Measurements from ENCODE around the gene ARFGEF3.

DNA sequence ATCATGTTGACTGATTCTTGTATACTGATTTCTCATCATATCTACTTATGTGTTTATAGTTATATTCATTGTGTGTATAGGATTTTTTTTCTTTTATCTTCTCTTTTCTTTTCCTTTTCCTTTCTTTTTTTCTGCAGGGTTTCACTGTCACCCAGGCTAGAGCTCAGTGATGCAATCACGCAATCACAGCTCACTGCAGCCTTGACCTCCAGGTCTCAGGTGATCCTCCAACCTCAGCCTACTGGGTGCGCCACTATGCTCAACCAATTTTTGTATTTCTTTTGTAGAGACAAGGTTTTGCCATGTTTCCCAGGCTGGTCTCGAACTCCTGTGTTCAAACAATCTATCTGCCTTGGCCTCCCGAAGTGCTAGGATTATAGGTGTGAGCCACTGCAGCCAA is 58.2 kb downstream of the ARFGEF3 start:
- TF ChIP-seq, protein P1, sequence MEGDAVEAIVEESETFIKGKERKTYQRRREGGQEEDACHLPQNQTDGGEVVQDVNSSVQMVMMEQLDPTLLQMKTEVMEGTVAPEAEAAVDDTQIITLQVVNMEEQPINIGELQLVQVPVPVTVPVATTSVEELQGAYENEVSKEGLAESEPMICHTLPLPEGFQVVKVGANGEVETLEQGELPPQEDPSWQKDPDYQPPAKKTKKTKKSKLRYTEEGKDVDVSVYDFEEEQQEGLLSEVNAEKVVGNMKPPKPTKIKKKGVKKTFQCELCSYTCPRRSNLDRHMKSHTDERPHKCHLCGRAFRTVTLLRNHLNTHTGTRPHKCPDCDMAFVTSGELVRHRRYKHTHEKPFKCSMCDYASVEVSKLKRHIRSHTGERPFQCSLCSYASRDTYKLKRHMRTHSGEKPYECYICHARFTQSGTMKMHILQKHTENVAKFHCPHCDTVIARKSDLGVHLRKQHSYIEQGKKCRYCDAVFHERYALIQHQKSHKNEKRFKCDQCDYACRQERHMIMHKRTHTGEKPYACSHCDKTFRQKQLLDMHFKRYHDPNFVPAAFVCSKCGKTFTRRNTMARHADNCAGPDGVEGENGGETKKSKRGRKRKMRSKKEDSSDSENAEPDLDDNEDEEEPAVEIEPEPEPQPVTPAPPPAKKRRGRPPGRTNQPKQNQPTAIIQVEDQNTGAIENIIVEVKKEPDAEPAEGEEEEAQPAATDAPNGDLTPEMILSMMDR (IDR thresholded peaks at IDR 0.05; ENCODE audit: low read depth, low read length): no peak
- TF ChIP-seq EZH2phosphoT487 (IDR thresholded peaks at IDR 0.05; ENCODE audit: low read depth): no peak
